CD4-positive, CD25-positive, alpha-beta regulatory T cell (primary cell): ENCODE data around the gene FCN2. TPM values are rescaled to one million over a fixed set of nuclear protein-coding genes. Genes with fewer than 3 reads are reported as not detected.

Experiments
- ATAC-seq, 2 donors: fragments of 150-1000 bp; cut with Tn5 transposase; one replicate each; pipeline ENCODE4 v1.10.0; 2021; ENCODE audit warnings: low read depth in 2 of 2, moderate number of reproducible peaks in 2 of 2, moderate library complexity in 1 of 2
- DNase-seq, 3 donors: peaks; one replicate each; pipeline versions ENCODE4 v3.0.0 to v3.0.0-alpha.2; 2012 to 2022; ENCODE audit warnings: mixed read lengths in 1 of 3
- H3K27ac ChIP-seq: one replicate; pipeline ENCODE4 v1.7.0; 2013; ENCODE audit warnings: mild to moderate bottlenecking, low read length; ENCODE audit not compliant: insufficient read depth, poor library complexity, severe bottlenecking
- H3K27me3 ChIP-seq: one replicate; pipeline ENCODE4 v1.7.0; 2013; ENCODE audit warnings: low read length; ENCODE audit not compliant: control insufficient read depth, insufficient read depth
- H3K36me3 ChIP-seq: one replicate; pipeline ENCODE4 v1.7.0; 2013; ENCODE audit warnings: mild to moderate bottlenecking, low read length, moderate library complexity; ENCODE audit not compliant: control insufficient read depth, insufficient read depth
- H3K4me1 ChIP-seq: 2 replicates; pipeline ENCODE4 v1.7.0; 2013; ENCODE audit warnings: mild to moderate bottlenecking, low read length; ENCODE audit not compliant: insufficient read depth, control insufficient read depth, poor library complexity, severe bottlenecking
- H3K4me3 ChIP-seq: one replicate; pipeline ENCODE4 v1.7.0; 2013; ENCODE audit warnings: low read depth, mild to moderate bottlenecking, low read length, moderate library complexity
- H3K9me3 ChIP-seq, 2 experiments: 1 replicate in 1 of 2; 2 replicates in 1 of 2; pipeline ENCODE4 v1.7.0; 2013; ENCODE audit warnings: low read length in 2 of 2, mild to moderate bottlenecking in 1 of 2, moderate library complexity in 1 of 2; ENCODE audit not compliant: control insufficient read depth in 2 of 2
- H3K27ac Mint-ChIP-seq, 3 donors: one replicate each; pipeline ENCODE4 v1.8.0; 2020 to 2022; ENCODE audit warnings: mild to moderate bottlenecking in 3 of 3, mixed read lengths in 3 of 3, moderate library complexity in 2 of 3
- H3K27me3 Mint-ChIP-seq: one replicate; pipeline ENCODE4 v1.8.0; 2022; ENCODE audit warnings: mild to moderate bottlenecking, mixed read lengths
- H3K36me3 Mint-ChIP-seq: one replicate; pipeline ENCODE4 v1.8.0; 2020; ENCODE audit warnings: mixed read lengths
- H3K4me1 Mint-ChIP-seq, 4 donors: one replicate each; pipeline ENCODE4 v1.8.0; 2020 to 2022; ENCODE audit warnings: mixed read lengths in 4 of 4, mild to moderate bottlenecking in 1 of 4
- H3K4me3 Mint-ChIP-seq, 4 donors: one replicate each; pipeline ENCODE4 v1.8.0; 2020 to 2022; ENCODE audit warnings: mild to moderate bottlenecking in 4 of 4, mixed read lengths in 4 of 4, moderate library complexity in 3 of 4
- H3K9me3 Mint-ChIP-seq, 7 donors: one replicate each; pipeline ENCODE4 v1.8.0; 2020 to 2022; ENCODE audit warnings: mixed read lengths in 7 of 7, mild to moderate bottlenecking in 3 of 7, moderate library complexity in 2 of 7
- polyA plus RNA-seq, 4 donors: library from polyadenylated mRNA; unstranded; fragments of 300-500 nt; fragmentation: Illumina TruSeq; gene quantifications; one replicate each; pipeline ENCODE4 v1.2.3, GENCODE V29; 2021
- total RNA-seq: library from RNA; stranded (reverse); gene quantifications from one replicate; pipeline ENCODE4 v1.2.3, GENCODE V29; 2022

FCN2 gene
- total and polyA plus RNA-seq, 5 donors from 2014 or later = not detected

- Mint-ChIP-seq H3K4me3 (no peak overlapping the region), H3K27me3 (no peaks in the 10 kb centered on the region), H3K4me1 (peaks cover 0 to 2% (median 0%) of the 10 kb centered on the region in 4 donors), H3K36me3 (no peaks in the 10 kb centered on the region), H3K9me3 (peaks cover 0 to 3% (median 0%) of the 10 kb centered on the region in 7 donors), H3K27ac (no peak overlapping the region)
- ATAC-seq = no peak
- no peak for DNase-seq
- Histone ChIP-seq H3K27ac (no peak overlapping the region), H3K4me3 (no peak overlapping the region), H3K9me3 (no peaks in the 10 kb centered on the region), H3K36me3 (no peaks in the 10 kb centered on the region), H3K4me1 (no peaks in the 10 kb centered on the region), H3K27me3 (no peaks in the 10 kb centered on the region)
Measured at GRCh38 chr9:134889386-134890154, 9.0 kb downstream of the FCN2 start.

GRCh38 chr9:134890155-134890495 is 9.5 kb downstream of the FCN2 start:
- Mint-ChIP-seq H3K36me3 (no peaks in the 10 kb centered on the region), H3K9me3 (peaks cover 0 to 3% (median 0%) of the 10 kb centered on the region in 7 donors), H3K27ac (no peak overlapping the region), H3K27me3 (no peaks in the 10 kb centered on the region), H3K4me1 (peaks cover 0 to 2% (median 0%) of the 10 kb centered on the region in 4 donors), H3K4me3 (no peak overlapping the region)
- ATAC-seq = no peak
- no peaks in the 10 kb centered on the region for H3K9me3 ChIP-seq
- no peaks in the 10 kb centered on the region for H3K4me1 ChIP-seq
- no peaks in the 10 kb centered on the region for H3K36me3 ChIP-seq
- no peak overlapping the region for H3K4me3 ChIP-seq
- H3K27ac ChIP-seq = no peak overlapping the region
- H3K27me3 ChIP-seq = no peaks in the 10 kb centered on the region
- no peak for DNase-seq

- Histone ChIP-seq H3K9me3 (no peaks in the 10 kb centered on the region), H3K4me1 (no peaks in the 10 kb centered on the region), H3K27ac (no peak overlapping the region), H3K27me3 (no peaks in the 10 kb centered on the region), H3K4me3 (no peak overlapping the region), H3K36me3 (no peaks in the 10 kb centered on the region)
- DNase-seq (no peak), ATAC-seq (no peak)
- Mint-ChIP-seq H3K4me3 (no peak overlapping the region), H3K27ac (no peak overlapping the region), H3K4me1 (peaks cover 0 to 2% (median 0%) of the 10 kb centered on the region in 4 donors), H3K9me3 (peaks cover 0 to 3% (median 0%) of the 10 kb centered on the region in 7 donors), H3K27me3 (no peaks in the 10 kb centered on the region), H3K36me3 (no peaks in the 10 kb centered on the region)
Measured at GRCh38 chr9:134891053-134891452, 10.4 kb downstream of the FCN2 start.

DNA sequence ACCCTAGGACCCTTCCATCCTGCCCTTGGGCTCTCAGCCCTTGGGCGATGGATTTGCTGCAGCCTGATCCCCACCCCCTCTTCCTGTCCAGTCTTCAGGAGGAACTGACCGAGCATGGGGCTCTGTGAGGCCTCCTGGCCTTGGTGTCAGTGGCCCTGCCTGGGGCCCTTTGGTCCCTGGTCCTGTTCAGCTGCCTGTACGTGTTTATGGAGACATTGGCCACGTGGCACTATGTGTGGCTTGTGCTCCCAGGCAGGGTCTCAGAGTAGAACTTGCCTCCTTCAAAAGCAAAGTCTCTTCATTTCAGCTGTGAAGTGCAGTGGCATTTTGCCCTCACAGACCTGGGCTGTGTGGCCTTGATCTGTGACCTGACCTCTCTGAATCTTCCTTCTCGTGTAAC is 11.1 kb downstream of the FCN2 start:
- DNase-seq (no peak), ATAC-seq (no peak)
- no peak overlapping the region for H3K4me3 Mint-ChIP-seq
- Histone ChIP-seq H3K36me3 (no peaks in the 10 kb centered on the region), H3K4me3 (no peak overlapping the region), H3K27ac (no peak overlapping the region), H3K27me3 (no peaks in the 10 kb centered on the region), H3K9me3 (no peaks in the 10 kb centered on the region), H3K4me1 (no peaks in the 10 kb centered on the region)
- no peak overlapping the region for H3K27ac Mint-ChIP-seq
- peaks cover 0 to 3% (median 0%) of the 10 kb centered on the region in 7 donors for H3K9me3 Mint-ChIP-seq
- no peaks in the 10 kb centered on the region for H3K36me3 Mint-ChIP-seq
- no peaks in the 10 kb centered on the region for H3K27me3 Mint-ChIP-seq
- peaks cover 0 to 2% (median 0%) of the 10 kb centered on the region in 4 donors for H3K4me1 Mint-ChIP-seq

- ATAC-seq (no peak), DNase-seq (no peak)
- no peak overlapping the region for H3K27ac Mint-ChIP-seq
- no peaks in the 10 kb centered on the region for H3K27me3 ChIP-seq
- peaks cover 0 to 2% (median 0%) of the 10 kb centered on the region in 4 donors for H3K4me1 Mint-ChIP-seq
- no peak overlapping the region for H3K27ac ChIP-seq
- H3K36me3 Mint-ChIP-seq = no peaks in the 10 kb centered on the region
- no peak overlapping the region for H3K4me3 Mint-ChIP-seq
- H3K9me3 Mint-ChIP-seq = peaks cover 0 to 3% (median 0%) of the 10 kb centered on the region in 7 donors
- H3K4me1 ChIP-seq = no peaks in the 10 kb centered on the region
- H3K36me3 ChIP-seq = no peaks in the 10 kb centered on the region
- H3K27me3 Mint-ChIP-seq = no peaks in the 10 kb centered on the region
- no peak overlapping the region for H3K4me3 ChIP-seq
- no peaks in the 10 kb centered on the region for H3K9me3 ChIP-seq
Measured at GRCh38 chr9:134892221-134892620, 11.6 kb downstream of the FCN2 start.

DNA sequence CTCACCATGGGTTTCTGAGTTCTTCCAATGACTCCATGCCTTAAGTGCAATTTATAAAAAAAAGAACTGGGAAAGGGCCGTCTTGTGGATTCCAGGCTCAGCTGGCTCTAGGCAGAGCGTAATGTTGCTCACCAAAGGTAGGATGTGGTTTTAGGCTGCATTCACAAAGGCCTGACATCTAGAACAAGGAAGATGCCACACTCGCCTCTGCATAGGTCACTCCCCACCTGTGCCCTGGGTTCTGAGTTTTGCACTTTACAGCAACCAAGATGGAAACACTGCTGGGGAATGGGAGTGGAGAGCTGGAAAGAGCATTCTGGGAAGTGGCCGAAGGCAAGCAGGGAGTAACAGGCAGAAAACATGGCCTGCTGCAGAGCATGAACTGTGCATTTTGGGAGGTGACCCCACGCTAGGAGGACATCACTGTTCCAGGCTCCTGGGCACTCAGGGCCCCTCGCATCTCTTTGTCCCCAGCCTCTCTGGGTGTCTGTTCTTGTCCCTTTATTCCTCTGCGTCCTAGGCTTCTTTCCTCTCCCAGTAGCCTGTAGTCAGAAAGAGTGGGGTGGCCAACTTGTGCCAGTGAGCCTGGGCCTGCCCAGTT is 12.3 kb downstream of the FCN2 start:
- H3K36me3 Mint-ChIP-seq = no peaks in the 10 kb centered on the region
- H3K9me3 ChIP-seq = no peaks in the 10 kb centered on the region
- no peaks in the 10 kb centered on the region for H3K27me3 Mint-ChIP-seq
- peaks cover 0 to 3% (median 0%) of the 10 kb centered on the region in 7 donors for H3K9me3 Mint-ChIP-seq
- H3K4me1 ChIP-seq = no peaks in the 10 kb centered on the region
- ATAC-seq (no peak), DNase-seq (no peak)
- H3K4me1 Mint-ChIP-seq = peaks cover 0 to under 1% (median 0%) of the 10 kb centered on the region in 4 donors
- no peak overlapping the region for H3K4me3 ChIP-seq
- H3K27ac ChIP-seq = no peak overlapping the region
- no peak overlapping the region for H3K27ac Mint-ChIP-seq
- no peaks in the 10 kb centered on the region for H3K36me3 ChIP-seq
- H3K27me3 ChIP-seq = no peaks in the 10 kb centered on the region
- H3K4me3 Mint-ChIP-seq = no peak overlapping the region

DNA sequence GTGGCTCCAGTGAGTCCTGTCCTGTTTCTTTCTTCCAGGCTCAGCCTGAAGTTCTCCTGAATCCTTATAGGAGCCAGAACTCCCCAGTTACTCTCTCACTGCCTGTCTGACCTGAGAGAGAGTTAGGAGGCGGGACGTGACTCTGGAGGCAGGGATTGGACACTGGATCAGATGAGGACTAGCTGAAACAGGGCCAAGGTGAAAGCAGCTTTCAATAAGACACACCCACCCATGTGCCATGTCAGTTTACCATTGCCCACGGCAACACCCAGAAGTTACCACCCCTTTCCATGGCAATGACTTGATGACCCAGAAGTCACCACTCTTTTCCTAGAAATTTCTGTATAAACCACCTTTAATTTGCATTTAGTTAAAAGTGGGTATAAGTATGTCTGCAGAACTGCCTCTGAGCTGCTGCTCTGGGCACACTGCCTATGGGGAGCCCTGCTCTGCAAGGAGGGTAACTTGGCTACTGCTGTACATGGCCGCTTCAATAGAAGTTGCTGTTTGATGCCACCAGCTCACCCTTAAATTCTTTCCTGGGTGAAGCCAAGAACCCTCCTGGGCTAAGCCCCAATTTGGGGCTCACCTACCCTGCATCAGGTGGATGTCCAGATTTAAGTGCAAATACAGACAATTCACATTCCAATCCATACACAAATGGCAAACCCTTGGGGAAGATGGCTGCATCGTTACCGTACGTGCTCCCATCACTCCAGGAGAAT is 13.7 kb downstream of the FCN2 start:
- H3K4me1 Mint-ChIP-seq = no peaks in the 10 kb centered on the region
- no peak overlapping the region for H3K4me3 ChIP-seq
- ATAC-seq (no peak), DNase-seq (no peak)
- H3K27ac Mint-ChIP-seq = no peak overlapping the region
- peaks cover 4% of the 10 kb centered on the region for H3K27me3 Mint-ChIP-seq
- H3K36me3 Mint-ChIP-seq = no peaks in the 10 kb centered on the region
- no peak overlapping the region for H3K4me3 Mint-ChIP-seq
- H3K36me3 ChIP-seq = no peaks in the 10 kb centered on the region
- H3K9me3 Mint-ChIP-seq = peaks cover 0 to 7% (median 5%) of the 10 kb centered on the region in 7 donors
- H3K9me3 ChIP-seq = peaks cover 5 to 11% of the 10 kb centered on the region in 2 experiments
- no peaks in the 10 kb centered on the region for H3K27me3 ChIP-seq
- H3K27ac ChIP-seq = no peak overlapping the region
- H3K4me1 ChIP-seq = no peaks in the 10 kb centered on the region
